ENCODE data around the gene ADCY10. TPM values are rescaled to one million over a fixed set of nuclear protein-coding genes. Genes with fewer than 3 reads are reported as not detected.
"Not testable (repeated sequence)": the region's sequence is repeated elsewhere in the genome, so short reads cannot be mapped to it uniquely, and the experiment has no call there.

Gene ADCY10
- total RNA-seq, 2 experiments from 2014 or later: not detected

DNA sequence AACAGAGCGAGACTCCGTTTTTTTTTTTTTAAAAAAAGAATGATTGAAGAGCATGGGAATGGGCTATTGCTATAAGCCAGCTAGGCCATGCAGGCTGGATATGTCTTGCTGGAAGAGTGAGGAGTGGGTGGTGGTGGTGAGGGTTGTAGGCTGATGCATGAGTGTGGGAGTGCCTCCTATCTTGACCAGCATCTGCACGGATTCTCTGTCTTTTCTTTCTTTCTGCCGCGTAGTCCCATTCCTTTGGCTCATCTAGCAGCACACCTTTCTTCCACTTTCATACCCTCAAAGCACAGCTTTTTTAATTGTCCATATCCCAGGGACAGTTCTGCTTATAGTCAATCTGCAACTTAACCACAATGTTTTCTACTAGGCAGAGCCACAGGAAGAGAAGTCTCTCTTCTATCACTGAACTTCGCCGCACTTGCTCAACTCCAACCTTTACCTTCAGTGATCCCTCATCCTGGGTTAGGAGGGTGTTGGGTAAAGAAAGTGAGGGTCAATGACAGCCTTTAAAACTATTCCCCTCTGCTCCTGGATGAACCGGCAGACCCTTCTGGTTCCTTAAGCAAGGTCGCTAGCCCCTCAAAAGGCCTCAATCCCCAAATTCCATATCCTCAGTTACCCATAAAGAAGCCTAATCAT is 15.2 kb downstream of the ADCY10 start:
- CTCF ChIA-PET: no interaction called here
- POLR2A ChIA-PET: no interaction called here

DNA sequence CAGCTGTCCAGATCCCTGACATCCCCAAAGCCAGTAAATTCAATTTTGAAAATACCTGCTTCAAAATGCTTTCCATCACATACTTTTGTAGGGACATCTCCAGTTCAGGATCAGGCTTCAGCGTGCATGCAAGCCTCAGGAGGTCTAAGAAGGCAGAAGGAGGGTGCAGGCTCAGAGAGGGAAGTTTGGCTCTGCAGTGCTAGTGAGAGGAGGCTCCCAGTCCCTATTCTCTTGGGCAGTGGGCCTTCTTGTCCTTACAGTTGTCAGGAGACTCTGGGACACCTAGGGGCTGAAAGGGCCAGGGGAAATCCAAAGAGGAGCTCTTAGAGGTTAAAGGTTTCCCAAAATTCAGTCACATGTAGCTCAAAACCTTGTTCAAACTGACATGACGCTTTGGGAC is 20.1 kb downstream of the ADCY10 start:
- POLR2A ChIA-PET: no interaction called here
- CTCF ChIA-PET: no interaction called here

DNA sequence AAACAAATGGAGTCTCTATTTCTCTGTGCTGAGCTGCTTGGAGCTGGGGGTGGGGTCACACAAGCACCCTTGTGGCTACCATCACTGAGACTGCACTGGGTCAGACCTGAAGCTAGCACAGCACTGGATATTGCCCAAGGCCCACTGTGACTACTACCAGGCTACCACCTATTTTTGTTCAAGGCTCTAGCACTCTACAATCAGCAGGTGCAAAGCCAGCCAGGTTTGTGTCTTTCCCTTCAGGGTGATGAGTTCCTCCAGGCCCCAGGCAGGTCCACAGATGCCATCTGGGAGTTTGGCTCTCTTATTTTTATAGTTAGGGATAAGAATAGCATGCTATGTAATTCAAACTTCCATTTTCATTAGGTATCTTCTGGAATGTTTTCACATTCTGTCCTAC is 23.5 kb downstream of the ADCY10 start:
- POLR2A ChIA-PET: no interaction called here
- CTCF ChIA-PET: no interaction called here

DNA sequence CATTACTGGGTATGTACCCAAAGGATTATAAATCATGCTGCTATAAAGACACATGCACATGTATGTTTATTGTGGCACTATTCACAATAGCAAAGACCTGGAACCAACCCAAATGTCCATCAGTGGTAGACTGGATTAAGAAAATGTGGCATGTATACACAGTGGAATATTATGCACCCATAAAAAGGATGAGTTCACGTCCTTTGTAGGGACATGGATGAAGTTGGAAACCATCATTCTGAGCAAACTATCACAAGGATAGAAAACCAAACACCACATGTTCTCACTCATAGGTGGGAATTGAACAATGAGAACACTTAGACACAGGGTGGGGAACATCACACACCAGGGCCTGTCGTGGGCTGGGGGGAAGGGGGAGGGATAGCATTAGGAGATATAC is 26.7 kb downstream of the ADCY10 start:
- CTCF ChIA-PET, POLR2A ChIA-PET: not testable (repeated sequence)

DNA sequence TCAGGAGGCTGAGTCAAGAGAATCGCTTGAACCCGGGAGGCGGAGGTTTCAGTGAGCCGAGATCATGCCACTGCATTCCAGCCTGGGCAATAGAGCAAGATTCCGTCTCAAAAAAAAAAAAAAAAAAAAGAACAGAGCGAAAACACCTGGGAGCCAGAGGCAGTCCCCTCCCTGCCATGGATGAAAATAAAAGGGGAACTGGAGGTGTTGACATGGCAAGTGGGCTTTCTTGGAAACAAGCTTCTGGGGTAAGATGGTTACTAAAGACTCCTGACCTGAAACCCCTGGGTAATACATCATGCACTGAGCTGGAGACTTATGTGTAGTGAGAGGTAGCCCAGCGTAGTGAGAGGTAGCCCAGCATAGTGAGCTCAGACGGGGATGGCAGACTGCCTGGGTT is 31.6 kb downstream of the ADCY10 start:
- ChIA-PET POLR2A (no interaction called here), CTCF (no interaction called here)

DNA sequence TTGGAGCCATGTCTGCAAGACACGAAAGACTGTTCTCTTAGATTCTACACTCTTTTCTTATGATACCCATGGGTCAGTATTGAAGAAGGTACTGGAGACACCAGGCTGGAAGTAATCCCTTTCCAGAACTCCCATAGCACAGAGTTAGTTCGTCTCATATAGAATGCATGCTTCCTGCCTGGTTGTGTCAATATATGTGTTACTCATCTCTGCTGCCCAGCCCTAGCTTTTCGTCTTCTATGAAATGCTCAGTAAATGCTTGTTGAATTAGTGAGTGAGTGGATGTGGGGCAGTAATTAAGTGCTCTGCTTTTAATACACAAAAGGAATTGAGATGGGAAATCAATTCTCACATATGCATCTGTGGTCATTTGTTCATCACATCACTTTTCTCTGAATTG is 32.1 kb downstream of the ADCY10 start:
- CTCF ChIA-PET: no interaction called here
- POLR2A ChIA-PET: no interaction called here

DNA sequence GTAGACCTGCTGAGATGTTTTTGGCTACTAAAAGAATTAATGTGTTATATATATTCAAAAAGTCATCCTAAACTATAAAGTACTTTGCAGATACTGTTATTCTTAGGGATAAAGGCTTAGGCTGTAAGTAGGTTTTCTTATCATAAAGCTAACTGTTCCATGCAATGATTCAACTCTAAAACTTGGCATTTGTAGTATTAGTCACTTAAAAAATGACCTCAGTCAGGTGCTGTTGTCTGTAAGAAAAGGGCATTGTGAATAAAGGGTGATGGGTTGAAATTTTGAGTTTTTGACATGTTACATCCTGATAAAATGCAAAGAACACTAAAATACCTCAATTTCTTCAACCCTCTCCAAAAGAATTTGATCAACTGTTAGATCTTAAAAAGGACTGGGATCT is 32.9 kb downstream of the ADCY10 start:
- ChIA-PET CTCF (no interaction called here), POLR2A (no interaction called here)

DNA sequence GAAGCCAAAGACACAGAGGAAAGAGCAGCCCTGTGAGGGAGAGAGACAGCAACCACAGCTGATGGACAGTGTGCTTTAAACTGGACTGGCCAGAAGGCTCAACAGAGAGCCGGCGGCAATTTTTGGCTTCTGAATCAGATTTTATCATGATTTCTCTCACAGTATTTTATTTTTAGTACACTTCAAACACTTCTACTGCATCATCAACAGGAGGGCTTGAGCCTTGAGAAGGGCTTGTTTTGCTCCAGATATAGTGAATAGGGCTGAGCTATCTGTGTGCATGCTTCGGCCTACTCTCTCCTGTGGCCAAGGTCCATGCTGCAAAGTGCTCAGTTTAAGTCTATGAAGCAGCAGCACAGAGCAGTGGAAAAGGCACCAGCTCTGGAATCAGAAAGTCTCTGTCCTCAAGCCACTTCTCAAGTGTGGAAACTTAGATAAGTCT is 33.3 kb downstream of the ADCY10 start:
- CTCF ChIA-PET: no interaction called here

DNA sequence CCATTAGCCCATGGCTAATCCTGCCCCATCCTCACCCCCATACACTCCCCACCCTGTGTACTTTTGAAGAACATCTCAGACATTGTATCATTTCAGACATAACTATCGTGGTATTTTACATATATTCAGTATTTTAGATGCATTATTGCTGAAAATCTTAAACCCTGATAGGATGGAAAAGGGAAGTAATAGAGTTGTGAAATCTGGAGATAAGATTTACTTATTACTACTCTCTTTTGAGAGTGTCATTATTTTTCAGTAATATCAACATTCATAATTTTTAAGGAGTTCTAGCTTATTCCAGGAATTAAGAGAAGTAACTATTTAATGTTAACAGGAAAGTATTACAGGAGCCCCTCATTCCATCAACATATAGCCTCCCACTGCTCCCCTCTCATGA is 34.4 kb downstream of the ADCY10 start:
- ChIA-PET POLR2A (no interaction called here), CTCF (no interaction called here)

More for the DNA sequence above, 33.3 kb downstream of the ADCY10 start:
- POLR2A ChIA-PET: no interaction called here

DNA sequence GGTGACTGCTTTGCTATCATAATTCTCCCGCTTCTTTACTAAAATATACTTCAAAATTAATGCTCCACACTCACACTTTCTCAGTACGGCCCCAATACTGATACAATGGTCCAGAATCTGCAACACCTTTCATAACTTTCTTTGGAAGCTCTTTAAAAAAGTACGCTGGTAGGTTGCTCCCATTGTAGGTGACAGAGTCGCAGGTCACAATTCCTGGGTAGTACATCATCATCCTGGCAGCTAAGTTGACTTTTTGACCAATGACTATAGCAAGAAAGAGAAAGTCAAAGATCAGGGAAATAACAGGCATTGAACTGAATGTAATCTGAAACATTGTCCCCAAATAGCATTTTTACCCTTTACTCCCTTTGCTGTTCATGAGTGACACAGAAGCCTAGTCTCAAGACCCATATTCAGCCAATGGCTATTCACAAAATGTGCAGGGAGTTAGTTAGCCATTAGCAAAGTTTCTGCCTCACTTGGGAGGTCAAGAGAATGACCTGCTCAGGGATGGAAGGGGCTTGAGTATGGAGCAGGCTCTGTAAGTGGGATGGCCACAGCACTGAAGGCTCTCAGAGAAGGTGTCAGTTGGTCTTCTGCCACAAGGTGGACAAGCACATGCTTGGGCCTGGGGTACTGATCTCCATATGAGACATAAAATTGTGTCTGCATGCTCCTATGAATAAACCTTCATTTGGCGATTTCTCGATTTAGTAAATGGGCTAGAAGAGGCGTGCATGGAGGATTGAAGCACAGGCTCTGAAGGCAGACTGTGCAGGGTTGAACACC is 35.4 kb downstream of the ADCY10 start:
- ChIA-PET CTCF (no interaction called here), POLR2A (no interaction called here)

DNA sequence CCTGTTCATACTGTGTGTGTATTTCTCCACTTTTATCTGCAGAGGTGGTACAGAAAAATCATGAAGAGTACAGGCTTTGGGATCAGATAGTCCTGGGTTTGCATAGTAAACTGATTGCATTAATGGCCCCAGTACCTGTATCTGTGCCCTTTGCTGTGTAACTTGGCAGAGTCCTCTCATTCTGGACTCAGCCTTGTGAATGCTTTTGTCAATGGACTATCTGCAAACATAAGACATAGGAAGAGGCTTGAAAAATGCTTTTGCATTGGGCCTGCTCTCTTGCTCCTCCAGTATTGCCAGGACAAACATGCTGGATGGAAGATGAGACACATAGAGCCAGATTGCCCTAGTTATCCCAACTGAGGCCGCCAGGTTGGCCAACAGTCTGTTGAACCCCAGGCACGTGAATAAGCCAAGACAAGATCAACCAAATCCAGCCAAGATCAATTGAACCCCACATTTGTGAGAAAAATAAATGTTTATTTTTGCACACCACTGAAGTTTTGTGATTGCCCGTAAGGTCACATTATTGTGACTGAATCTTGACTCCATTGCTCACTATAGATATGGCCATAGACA is 37.2 kb downstream of the ADCY10 start:
- POLR2A ChIA-PET: no interaction called here
- CTCF ChIA-PET: no interaction called here

DNA sequence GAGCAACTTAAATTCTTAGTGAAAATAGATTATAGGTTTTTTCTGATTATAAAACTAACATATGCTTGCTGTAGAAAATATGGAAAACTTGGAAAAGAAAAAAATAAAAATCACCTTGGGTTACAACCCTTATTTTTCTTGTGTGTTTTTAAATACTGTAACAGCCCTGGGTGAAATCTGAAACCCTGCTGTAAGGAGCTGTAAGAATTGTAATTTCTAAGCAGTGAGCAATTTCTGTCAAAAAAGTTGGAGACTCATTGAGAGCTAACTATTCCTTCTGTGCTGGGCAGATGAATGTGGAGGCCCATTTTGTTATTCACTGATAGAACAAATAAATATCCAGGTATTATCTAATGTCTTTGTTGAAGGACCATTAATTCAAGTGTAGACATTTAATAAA is 42.6 kb downstream of the ADCY10 start:
- ChIA-PET POLR2A (no interaction called here), CTCF (no interaction called here)

DNA sequence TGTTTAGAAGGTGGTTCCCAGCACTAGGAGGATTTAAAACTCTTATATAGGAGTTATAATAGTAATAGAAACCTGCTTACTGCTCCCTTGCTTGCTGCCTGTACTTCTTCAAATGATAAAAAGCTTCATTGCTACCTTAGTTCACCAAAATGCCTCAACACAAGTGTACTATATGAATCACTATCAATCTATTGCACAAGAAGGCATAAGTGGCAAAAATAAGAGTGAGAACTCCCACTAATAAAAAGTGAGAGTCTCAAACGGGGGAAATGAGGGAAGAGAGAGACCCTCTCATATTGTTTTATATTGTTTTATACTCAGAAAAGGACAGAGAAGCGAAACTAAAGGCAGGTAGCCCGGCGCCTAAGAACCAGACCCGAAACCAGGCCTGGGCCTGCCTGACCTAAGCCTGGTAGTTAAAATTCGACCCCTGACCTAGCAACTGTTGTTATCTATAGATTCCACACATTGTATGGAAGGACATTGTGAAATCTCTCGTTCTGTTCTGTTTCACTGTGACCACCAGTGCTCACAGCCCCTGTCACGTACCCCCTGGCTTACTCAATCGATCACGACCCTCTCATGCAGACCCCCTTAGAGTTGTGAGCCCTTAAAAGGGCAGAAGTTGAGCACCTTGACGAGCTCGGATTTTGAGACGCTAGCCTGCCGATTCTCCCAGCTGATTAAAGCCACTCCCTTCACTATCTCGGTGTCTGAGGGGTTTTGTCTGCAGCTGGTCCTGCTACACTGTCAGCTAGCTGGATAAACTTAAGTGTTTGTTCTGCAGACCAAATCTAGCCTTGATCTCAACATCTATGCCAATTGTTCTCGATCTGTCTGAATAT is 44.6 kb downstream of the ADCY10 start:
- POLR2A ChIA-PET, CTCF ChIA-PET: not testable (repeated sequence)

DNA sequence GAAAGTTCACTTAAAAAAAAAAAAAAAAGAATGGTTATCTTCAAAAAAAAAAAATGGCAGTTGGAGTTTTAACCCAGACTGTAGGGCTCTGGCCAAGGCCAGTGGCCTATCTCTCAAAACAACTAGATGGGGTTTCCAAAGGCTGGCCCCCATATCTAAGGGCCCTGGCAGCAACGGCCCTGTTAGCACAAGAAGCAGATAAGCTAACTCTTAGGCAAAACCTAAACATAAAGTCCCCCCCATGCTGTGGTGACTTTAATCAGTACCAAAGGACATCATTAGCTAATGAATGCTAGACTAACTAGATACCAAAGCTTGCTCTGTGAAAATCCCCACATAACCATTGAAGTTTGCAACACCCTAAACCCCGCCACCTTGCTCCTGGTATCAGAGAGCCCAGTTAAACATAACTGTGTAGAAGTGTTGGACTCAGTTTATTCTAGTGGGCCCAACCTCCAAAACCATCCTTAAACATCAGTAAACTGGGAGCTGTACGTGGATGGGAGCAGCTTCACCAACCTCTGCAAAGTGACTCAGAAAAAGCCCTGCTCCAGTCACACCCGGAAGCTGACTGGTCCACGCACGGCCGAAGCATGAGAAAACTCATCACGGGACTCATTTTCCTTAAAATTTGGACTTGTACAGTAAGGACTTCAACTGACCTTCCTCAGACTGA is 47.1 kb downstream of the ADCY10 start:
- POLR2A ChIA-PET, CTCF ChIA-PET: not testable (repeated sequence)

DNA sequence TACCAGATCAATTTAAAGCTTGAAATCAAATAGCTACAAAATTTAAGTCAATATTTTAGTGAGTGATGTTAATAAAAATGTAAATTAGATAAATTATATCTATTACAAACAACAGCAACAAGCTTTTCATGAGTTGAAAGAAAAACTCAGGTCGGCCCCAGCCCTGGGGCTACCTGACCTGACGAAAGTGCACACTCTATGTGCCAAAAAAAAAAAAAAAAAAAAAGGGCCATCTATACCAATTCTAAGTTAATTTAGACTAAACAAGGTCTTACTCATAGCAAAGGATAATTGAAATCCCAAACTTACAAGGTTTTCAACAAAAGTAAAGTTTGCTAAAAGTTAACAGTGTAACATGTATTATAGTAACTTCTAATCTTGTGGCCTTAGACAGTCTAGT is 47.6 kb downstream of the ADCY10 start:
- CTCF ChIA-PET: interaction anchor here (0.7 kb wide), 1 partner anchor 450 kb away, joined by 5 read pairs; no protein-coding TSS in a partner anchor
- POLR2A ChIA-PET: not testable (repeated sequence)

DNA sequence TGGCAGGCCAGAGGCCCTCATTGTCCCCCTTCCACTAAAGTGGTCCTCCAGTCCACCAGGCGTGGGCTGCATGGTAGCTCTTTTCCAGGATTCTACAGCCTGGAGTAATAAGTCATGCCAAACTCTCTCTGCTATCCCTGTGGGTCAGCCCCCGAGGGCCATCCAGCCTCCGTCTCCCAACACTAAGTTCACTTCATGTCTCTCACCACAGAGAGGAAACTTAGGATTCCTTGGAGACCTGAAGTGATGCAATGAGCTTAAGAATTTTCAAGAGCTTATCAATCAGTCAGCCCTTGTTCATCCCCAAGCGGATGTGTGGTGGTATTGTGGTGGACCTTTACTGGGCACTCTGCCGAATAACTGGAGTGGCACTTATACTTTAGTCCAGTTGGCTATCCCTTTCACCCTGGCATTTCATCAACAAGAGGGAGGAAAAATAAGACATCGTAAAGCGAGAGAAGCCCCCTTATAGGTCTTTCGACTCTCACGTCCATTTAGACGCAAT is 48.1 kb downstream of the ADCY10 start:
- POLR2A ChIA-PET: not testable (repeated sequence)
- CTCF ChIA-PET: interaction anchor here (0.7 kb wide), 1 partner anchor 451 kb away, joined by 5 read pairs; no protein-coding TSS in a partner anchor

DNA sequence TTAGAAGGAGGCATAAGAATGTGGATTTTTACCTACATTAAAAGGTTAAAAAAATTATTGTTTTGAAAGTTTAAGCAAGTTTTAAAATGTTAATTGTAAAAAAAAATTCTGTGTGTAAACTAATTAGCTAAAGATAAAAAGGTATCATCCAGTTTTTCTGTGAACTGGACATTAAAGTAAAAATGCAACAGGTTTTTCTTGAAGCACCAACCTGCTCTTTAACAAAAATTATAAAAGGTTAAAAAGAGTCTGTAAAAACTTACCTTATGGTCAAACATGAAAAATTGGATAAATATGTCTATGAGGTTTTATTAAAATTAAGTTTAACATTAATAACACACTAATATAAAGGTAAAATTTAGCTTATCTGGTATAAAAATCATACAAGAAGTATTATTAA is 48.7 kb downstream of the ADCY10 start:
- CTCF ChIA-PET: not testable (repeated sequence)

DNA sequence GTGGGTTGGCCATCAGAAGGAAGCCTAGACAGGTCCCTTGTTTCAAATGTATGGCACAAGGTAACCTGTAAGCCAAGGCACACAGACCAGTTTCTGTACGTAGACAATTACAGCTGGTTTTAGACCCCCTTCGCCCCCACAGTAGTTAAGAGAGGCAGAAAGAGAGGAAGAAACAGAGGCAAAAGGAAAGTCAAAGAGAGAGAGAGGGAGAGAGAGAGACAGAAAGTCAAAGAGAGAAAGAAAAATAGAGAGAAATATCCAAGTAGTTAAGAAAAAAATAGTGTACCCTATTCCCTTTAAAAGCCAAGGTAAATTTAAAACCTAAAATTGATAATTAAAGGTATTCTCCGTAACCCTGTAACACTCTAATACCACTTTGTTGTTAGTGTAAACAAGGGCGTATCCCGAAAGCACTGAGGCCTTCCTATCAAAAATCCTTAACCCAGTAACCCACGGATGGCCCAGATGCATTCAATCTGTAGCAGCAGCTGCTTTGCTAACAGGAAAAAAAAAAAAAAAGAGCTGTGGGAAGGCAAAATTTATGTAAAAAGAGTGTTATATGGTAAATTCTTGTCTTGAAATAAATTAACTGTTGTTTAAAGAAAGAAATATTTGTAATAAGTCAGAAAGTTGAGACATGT is 49.4 kb downstream of the ADCY10 start:
- ChIA-PET CTCF (no interaction called here), POLR2A (no interaction called here)

More for the DNA sequence above, 48.7 kb downstream of the ADCY10 start:
- POLR2A ChIA-PET: not testable (repeated sequence)

DNA sequence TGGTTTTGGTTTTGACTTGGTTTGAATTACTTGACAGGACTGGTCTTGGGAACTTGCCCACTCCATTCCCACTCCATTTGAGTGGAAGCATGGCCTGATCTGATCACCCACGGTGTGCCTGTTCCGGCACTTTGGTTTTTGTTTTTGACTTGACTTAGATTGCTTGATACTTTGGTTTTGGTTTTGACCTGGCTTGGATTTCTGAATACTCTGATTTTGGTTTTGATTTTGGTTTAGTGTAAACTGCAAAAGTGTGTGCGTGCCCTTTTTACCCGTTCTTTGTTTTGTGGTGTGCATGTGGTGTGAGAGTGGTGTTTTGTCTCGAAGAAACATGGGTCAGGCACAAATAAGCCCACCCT is 50.0 kb downstream of the ADCY10 start:
- CTCF ChIA-PET: no interaction called here
- POLR2A ChIA-PET: no interaction called here
